ENCODE results near the gene HOXB2.
A peak's percentile ranks its signal among the peaks of the same experiment; 100 is the strongest.

The HOXB2 gene

GRCh38 chr17:48568499-48569239 lies 23.8 kb upstream of the HOXB2 start:
- Histone ChIP-seq H3K27me3 (ENCODE audit: insufficient read depth, low read length) (peaks cover 100% of the 10 kb centered on the region), H3K4me1 (ENCODE audit: insufficient read depth, low read length) (no peaks in the 10 kb centered on the region), H3K27ac (ENCODE audit: low read length) (no peak overlapping the region), H3K36me3 (ENCODE audit: insufficient read depth, low read depth, low read length) (no peaks in the 10 kb centered on the region), H3K4me3 (ENCODE audit: low read length) (no peak overlapping the region), H3K9me3 (ENCODE audit: insufficient read depth, low read depth, low read length) (peaks cover 9% of the 10 kb centered on the region), H3K9ac (ENCODE audit: low read depth, low read length) (no peak overlapping the region)

GRCh38 chr17:48567646-48568354 lies 22.9 kb upstream of the HOXB2 start:
- Histone ChIP-seq H3K27ac (ENCODE audit: low read length) (no peak overlapping the region), H3K9me3 (ENCODE audit: insufficient read depth, low read depth, low read length) (peaks cover 9% of the 10 kb centered on the region), H3K9ac (ENCODE audit: low read depth, low read length) (no peak overlapping the region), H3K27me3 (ENCODE audit: insufficient read depth, low read length) (peaks cover 100% of the 10 kb centered on the region), H3K4me3 (ENCODE audit: low read length) (no peak overlapping the region), H3K36me3 (ENCODE audit: insufficient read depth, low read depth, low read length) (no peaks in the 10 kb centered on the region), H3K4me1 (ENCODE audit: insufficient read depth, low read length) (no peaks in the 10 kb centered on the region)

- Histone ChIP-seq H3K9ac (ENCODE audit: low read depth, low read length) (no peak overlapping the region), H3K27me3 (ENCODE audit: insufficient read depth, low read length) (peaks cover 100% of the 10 kb centered on the region), H3K9me3 (ENCODE audit: insufficient read depth, low read depth, low read length) (peaks cover 9% of the 10 kb centered on the region), H3K36me3 (ENCODE audit: insufficient read depth, low read depth, low read length) (no peaks in the 10 kb centered on the region), H3K27ac (ENCODE audit: low read length) (no peak overlapping the region), H3K4me1 (ENCODE audit: insufficient read depth, low read length) (no peaks in the 10 kb centered on the region), H3K4me3 (ENCODE audit: low read length) (no peak overlapping the region)
Measured at GRCh38 chr17:48567209-48567608, 22.3 kb upstream of the HOXB2 start.

DNA sequence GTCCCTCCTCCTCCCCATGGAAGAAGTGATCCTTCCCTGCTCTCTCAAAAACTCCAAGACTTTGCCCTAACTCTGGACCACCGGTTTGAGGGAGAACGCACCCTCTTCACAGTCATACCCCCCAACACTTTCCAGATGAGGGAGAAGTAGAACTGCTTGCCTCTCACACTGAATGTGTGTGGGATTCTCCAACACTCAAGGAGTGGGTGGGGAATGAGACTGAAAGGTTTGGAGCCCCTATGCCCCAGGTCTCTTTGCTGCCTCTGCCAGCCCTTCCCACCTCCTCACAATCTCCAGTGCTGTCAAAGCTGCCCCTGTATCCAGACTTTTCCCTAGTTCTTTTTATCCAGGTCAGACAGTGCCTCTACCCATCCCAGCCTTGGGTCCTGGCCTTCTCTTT lies 21.8 kb upstream of the HOXB2 start:
- Histone ChIP-seq H3K27ac (ENCODE audit: low read length) (no peak overlapping the region), H3K36me3 (ENCODE audit: insufficient read depth, low read depth, low read length) (no peaks in the 10 kb centered on the region), H3K27me3 (ENCODE audit: insufficient read depth, low read length) (peaks cover 100% of the 10 kb centered on the region)

DNA sequence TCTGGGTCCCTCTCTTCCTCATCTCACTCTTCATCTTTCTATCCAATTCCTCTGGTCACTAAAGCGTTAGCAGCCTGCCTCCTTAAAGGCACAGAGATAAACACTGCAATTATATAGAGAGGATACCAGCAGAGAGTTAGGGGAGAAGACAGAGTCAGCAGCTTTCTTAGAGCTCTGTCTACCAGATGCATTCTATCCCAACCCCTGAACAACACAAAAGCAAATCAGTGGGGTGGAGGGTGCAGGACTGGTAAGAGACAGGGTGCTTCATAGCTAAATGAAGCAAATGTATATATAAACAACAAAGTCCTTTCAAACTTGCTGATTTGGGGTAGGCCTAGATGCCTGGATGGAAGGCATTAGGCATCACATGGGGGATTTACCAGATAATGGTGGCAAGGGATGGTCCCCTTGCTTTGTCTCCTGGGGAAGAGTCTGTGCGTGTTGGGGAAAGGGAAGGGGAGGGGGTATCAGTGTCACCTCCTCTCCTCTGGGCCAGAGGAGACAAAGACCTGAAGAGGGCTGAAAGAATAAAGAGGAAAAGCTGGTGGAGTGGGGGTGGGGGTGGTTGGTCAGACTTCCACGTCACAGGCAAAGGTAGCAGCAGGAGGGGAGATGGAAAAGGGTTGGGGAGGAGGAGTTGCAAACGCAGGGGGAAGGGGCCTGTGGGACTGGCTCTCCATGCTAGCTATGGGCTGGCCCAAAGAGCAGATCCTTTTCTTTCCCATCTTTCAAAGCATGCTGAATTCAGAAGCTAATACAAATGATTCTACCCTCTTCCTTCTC lies 21.2 kb upstream of the HOXB2 start:
- H3K9me3 ChIP-seq (ENCODE audit: insufficient read depth, low read depth, low read length) = peaks cover 9% of the 10 kb centered on the region
- H3K36me3 ChIP-seq (ENCODE audit: insufficient read depth, low read depth, low read length) = no peaks in the 10 kb centered on the region
- H3K27me3 ChIP-seq (ENCODE audit: insufficient read depth, low read length) = peaks cover 100% of the 10 kb centered on the region
- H3K4me3 ChIP-seq (ENCODE audit: low read length) = no peak overlapping the region
- H3K4me1 ChIP-seq (ENCODE audit: insufficient read depth, low read length) = no peaks in the 10 kb centered on the region
- H3K27ac ChIP-seq (ENCODE audit: low read length) = no peak overlapping the region
- no peak overlapping the region for H3K9ac ChIP-seq (ENCODE audit: low read depth, low read length)

More for the DNA sequence above, 21.8 kb upstream of the HOXB2 start:
- no peak overlapping the region for H3K9ac ChIP-seq (ENCODE audit: low read depth, low read length)
- peaks cover 9% of the 10 kb centered on the region for H3K9me3 ChIP-seq (ENCODE audit: insufficient read depth, low read depth, low read length)
- H3K4me3 ChIP-seq (ENCODE audit: low read length) = no peak overlapping the region
- no peaks in the 10 kb centered on the region for H3K4me1 ChIP-seq (ENCODE audit: insufficient read depth, low read length)

DNA sequence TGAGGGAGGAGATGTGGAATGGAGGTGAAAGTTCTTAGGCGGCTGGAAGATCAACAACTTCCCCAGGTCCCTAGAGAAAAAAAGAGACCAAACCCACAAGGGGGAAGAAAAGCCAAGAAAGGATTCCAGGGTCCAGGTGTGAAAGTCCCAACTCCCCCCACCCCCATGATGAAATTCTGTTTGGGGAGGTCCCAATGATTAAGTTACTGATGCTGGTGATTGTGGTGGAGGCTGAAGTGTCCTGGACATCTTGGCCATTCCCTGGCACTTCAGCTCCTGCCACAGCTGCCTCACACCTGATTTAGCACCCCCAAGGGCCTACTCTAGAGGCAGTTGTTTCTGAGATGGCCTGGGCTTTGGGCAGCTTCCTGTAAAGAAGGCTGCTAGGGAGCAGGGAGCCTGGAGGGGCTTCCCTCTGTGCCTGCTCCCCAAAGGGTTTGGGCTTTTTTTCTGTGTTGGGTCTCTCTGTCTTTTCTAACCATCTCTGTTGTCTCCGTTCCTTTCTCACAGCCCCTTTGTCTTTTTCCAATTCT lies 20.2 kb upstream of the HOXB2 start:
- peaks cover 100% of the 10 kb centered on the region for H3K27me3 ChIP-seq (ENCODE audit: insufficient read depth, low read length)
- H3K36me3 ChIP-seq (ENCODE audit: insufficient read depth, low read depth, low read length) = no peaks in the 10 kb centered on the region
- H3K4me1 ChIP-seq (ENCODE audit: insufficient read depth, low read length) = no peaks in the 10 kb centered on the region

DNA sequence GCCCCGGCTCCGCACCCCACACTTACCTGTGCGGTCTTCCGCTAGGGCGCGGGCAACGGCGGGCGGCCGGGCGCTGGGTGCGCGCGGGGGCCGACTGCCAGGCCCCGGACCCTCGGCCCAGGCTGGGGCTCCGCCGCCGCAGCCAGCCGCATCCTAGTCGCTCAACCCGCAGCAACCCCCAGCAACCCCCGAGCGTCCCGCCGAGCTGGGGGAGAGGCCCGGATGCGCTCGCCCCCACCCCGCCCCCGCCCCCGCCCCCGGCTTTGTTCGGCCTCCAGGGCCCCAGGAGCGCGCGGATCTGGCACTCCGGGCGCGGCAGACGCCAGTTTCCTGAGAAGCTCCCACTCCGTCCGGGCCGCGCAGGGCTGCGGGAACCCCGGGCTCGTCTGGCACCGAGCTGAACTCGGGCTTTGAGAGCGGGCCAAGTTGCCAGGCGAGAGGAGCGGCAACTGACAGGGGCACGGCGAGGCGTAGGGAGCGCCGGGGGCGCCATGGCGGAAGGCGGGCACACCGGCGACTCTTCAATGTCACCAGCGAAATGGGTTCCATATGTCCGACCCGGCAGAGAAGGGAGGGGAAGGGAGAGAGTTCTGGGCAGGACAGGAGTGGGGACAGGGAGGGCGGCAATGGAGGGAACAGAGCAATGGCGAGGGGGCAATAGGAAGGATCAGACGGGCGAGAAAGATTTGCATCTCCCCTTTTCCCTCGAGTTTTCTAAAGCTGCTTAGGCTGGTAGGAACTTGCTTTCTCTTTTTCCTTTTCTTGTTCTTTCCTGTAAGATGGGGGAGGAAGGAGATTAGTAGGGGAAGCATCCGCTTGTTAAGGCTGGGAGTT lies 19.5 kb upstream of the HOXB2 start:
- peaks cover 100% of the 10 kb centered on the region for H3K27me3 ChIP-seq (ENCODE audit: insufficient read depth, low read length)
- peaks cover 9% of the 10 kb centered on the region for H3K9me3 ChIP-seq (ENCODE audit: insufficient read depth, low read depth, low read length)
- H3K4me3 ChIP-seq (ENCODE audit: low read length) = peak overlapping the region; percentile 20; the same call in 1 of the 2 replicates
- H3K36me3 ChIP-seq (ENCODE audit: insufficient read depth, low read depth, low read length) = no peaks in the 10 kb centered on the region
- H3K27ac ChIP-seq (ENCODE audit: low read length) = no peak overlapping the region
- no peaks in the 10 kb centered on the region for H3K4me1 ChIP-seq (ENCODE audit: insufficient read depth, low read length)
- H3K9ac ChIP-seq (ENCODE audit: low read depth, low read length) = no peak overlapping the region

More for the DNA sequence above, 20.2 kb upstream of the HOXB2 start:
- 0 out of 2 replicates have a peak overlapping the region, but pooled peaks have one; percentile 20 for H3K4me3 ChIP-seq (ENCODE audit: low read length)
- no peak overlapping the region for H3K9ac ChIP-seq (ENCODE audit: low read depth, low read length)
- H3K27ac ChIP-seq (ENCODE audit: low read length) = no peak overlapping the region
- H3K9me3 ChIP-seq (ENCODE audit: insufficient read depth, low read depth, low read length) = peaks cover 9% of the 10 kb centered on the region

- no peaks in the 10 kb centered on the region for H3K36me3 ChIP-seq (ENCODE audit: insufficient read depth, low read depth, low read length)
- no peak overlapping the region for H3K9ac ChIP-seq (ENCODE audit: low read depth, low read length)
- H3K27me3 ChIP-seq (ENCODE audit: insufficient read depth, low read length) = peaks cover 100% of the 10 kb centered on the region
- no peaks in the 10 kb centered on the region for H3K4me1 ChIP-seq (ENCODE audit: insufficient read depth, low read length)
- no peak overlapping the region for H3K27ac ChIP-seq (ENCODE audit: low read length)
- H3K4me3 ChIP-seq (ENCODE audit: low read length) = no peak overlapping the region
- H3K9me3 ChIP-seq (ENCODE audit: insufficient read depth, low read depth, low read length) = peaks cover 9% of the 10 kb centered on the region
Measured at GRCh38 chr17:48563867-48564187, 18.9 kb upstream of the HOXB2 start.

DNA sequence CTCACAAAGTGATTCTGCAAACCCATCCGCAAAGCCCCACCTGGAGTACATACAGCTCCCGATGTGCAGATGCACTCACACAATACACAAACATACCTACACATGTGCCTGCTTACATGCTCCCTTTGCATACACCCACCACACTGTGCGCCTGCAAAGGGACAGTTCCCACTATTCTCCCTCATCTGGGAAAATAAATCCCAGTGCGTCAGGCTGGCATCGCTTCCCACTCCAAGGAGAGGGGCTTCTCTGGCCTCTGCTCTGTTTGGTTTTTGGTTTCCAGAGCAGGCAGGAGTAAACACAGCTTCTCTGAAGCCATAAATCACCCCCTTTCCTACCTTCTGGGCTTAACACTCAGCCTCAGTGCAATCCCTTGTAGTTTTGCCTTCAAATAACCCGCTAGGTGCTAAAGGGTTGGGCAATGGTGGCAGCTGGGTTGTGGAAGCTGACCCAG lies 18.5 kb upstream of the HOXB2 start:
- no peak overlapping the region for H3K4me3 ChIP-seq (ENCODE audit: low read length)
- peaks cover 100% of the 10 kb centered on the region for H3K27me3 ChIP-seq (ENCODE audit: insufficient read depth, low read length)

DNA sequence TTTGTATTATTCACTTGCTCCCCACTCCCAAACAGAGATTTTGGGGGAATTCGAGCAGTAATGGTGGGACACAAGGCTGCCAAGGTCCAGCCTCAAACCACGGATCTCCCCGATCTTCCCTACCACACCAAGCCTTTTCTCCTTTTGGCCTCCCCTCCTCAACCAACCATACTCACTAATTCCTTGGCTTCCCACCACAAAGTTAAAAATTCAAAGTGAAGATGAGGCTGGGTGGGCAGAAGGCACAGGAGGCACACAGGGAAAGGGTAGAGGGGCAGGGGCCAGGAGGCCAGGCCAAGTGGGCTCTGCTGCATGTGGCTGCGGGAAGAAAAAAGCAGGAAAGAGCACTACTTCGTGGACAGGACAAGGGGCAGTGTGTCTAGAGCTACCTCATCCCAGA lies 18.0 kb upstream of the HOXB2 start:
- Histone ChIP-seq H3K9ac (ENCODE audit: low read depth, low read length) (no peak overlapping the region), H3K36me3 (ENCODE audit: insufficient read depth, low read depth, low read length) (no peaks in the 10 kb centered on the region), H3K9me3 (ENCODE audit: insufficient read depth, low read depth, low read length) (peaks cover 9% of the 10 kb centered on the region), H3K27ac (ENCODE audit: low read length) (no peak overlapping the region), H3K27me3 (ENCODE audit: insufficient read depth, low read length) (peaks cover 100% of the 10 kb centered on the region), H3K4me3 (ENCODE audit: low read length) (no peak overlapping the region), H3K4me1 (ENCODE audit: insufficient read depth, low read length) (no peaks in the 10 kb centered on the region)

More for the DNA sequence above, 18.5 kb upstream of the HOXB2 start:
- H3K27ac ChIP-seq (ENCODE audit: low read length) = no peak overlapping the region
- peaks cover 9% of the 10 kb centered on the region for H3K9me3 ChIP-seq (ENCODE audit: insufficient read depth, low read depth, low read length)
- H3K4me1 ChIP-seq (ENCODE audit: insufficient read depth, low read length) = no peaks in the 10 kb centered on the region
- no peak overlapping the region for H3K9ac ChIP-seq (ENCODE audit: low read depth, low read length)
- H3K36me3 ChIP-seq (ENCODE audit: insufficient read depth, low read depth, low read length) = no peaks in the 10 kb centered on the region
